ENCODE data around the gene PDGFC. TPM values are rescaled to one million over a fixed set of nuclear protein-coding genes. Genes with fewer than 3 reads are reported as not detected.
"Not testable (repeated sequence)": the region's sequence is repeated elsewhere in the genome, so short reads cannot be mapped to it uniquely, and the experiment has no call there.

Gene PDGFC
- total RNA-seq, 1 experiment from 2014 or later = 5.3 TPM

- TF ChIP-seq, protein P1, sequence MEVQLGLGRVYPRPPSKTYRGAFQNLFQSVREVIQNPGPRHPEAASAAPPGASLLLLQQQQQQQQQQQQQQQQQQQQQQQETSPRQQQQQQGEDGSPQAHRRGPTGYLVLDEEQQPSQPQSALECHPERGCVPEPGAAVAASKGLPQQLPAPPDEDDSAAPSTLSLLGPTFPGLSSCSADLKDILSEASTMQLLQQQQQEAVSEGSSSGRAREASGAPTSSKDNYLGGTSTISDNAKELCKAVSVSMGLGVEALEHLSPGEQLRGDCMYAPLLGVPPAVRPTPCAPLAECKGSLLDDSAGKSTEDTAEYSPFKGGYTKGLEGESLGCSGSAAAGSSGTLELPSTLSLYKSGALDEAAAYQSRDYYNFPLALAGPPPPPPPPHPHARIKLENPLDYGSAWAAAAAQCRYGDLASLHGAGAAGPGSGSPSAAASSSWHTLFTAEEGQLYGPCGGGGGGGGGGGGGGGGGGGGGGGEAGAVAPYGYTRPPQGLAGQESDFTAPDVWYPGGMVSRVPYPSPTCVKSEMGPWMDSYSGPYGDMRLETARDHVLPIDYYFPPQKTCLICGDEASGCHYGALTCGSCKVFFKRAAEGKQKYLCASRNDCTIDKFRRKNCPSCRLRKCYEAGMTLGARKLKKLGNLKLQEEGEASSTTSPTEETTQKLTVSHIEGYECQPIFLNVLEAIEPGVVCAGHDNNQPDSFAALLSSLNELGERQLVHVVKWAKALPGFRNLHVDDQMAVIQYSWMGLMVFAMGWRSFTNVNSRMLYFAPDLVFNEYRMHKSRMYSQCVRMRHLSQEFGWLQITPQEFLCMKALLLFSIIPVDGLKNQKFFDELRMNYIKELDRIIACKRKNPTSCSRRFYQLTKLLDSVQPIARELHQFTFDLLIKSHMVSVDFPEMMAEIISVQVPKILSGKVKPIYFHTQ (CRISPR knock-in tag; IDR thresholded peaks at IDR 0.05) = no peak
- TF ChIP-seq EMX1 (CRISPR knock-in tag; IDR thresholded peaks at IDR 0.05) (no peak), ZNF281 (CRISPR knock-in tag; IDR thresholded peaks at IDR 0.05) (no peak), SOX15 (CRISPR knock-in tag; IDR thresholded peaks at IDR 0.05) (no peak)
- TF ChIP-seq, protein P2, sequence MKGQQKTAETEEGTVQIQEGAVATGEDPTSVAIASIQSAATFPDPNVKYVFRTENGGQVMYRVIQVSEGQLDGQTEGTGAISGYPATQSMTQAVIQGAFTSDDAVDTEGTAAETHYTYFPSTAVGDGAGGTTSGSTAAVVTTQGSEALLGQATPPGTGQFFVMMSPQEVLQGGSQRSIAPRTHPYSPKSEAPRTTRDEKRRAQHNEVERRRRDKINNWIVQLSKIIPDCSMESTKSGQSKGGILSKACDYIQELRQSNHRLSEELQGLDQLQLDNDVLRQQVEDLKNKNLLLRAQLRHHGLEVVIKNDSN (CRISPR knock-in tag; IDR thresholded peaks at IDR 0.05) = no peak
- TF ChIP-seq, protein P3, sequence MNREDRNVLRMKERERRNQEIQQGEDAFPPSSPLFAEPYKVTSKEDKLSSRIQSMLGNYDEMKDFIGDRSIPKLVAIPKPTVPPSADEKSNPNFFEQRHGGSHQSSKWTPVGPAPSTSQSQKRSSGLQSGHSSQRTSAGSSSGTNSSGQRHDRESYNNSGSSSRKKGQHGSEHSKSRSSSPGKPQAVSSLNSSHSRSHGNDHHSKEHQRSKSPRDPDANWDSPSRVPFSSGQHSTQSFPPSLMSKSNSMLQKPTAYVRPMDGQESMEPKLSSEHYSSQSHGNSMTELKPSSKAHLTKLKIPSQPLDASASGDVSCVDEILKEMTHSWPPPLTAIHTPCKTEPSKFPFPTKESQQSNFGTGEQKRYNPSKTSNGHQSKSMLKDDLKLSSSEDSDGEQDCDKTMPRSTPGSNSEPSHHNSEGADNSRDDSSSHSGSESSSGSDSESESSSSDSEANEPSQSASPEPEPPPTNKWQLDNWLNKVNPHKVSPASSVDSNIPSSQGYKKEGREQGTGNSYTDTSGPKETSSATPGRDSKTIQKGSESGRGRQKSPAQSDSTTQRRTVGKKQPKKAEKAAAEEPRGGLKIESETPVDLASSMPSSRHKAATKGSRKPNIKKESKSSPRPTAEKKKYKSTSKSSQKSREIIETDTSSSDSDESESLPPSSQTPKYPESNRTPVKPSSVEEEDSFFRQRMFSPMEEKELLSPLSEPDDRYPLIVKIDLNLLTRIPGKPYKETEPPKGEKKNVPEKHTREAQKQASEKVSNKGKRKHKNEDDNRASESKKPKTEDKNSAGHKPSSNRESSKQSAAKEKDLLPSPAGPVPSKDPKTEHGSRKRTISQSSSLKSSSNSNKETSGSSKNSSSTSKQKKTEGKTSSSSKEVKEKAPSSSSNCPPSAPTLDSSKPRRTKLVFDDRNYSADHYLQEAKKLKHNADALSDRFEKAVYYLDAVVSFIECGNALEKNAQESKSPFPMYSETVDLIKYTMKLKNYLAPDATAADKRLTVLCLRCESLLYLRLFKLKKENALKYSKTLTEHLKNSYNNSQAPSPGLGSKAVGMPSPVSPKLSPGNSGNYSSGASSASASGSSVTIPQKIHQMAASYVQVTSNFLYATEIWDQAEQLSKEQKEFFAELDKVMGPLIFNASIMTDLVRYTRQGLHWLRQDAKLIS (CRISPR knock-in tag; IDR thresholded peaks at IDR 0.05; ENCODE audit: borderline replicate concordance) = no peak
Measured at GRCh38 chr4:156934259-156934635, 37.4 kb downstream of the PDGFC start (continued).

DNA sequence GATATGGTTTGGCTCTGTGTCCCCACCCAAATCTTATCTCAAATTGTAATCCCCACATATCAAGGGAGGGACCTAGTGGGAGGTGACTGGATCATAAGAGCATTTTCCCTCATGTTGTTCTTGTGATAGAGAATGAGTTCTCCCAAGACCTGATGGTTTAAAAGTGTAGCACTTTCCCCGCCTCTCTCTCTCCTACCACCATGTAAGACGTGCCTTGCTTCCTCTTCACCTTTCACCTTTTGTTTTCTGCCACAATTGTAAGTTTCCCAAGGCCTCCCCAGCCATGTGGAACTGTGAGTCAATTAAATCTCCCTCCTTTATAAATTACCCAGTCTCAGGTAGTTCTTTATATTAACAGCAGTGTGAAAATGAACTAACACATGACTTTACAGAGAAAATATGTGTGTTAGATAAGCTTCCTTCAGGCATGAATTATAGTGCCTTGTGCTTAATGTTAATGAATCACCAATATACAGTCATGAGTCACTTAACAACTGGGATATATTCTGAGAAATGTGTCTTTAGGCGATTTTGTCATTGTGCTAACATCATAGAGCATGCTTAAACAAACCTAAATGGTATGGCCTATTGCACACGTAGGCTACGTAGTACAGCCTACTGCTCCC is 37.9 kb downstream of the PDGFC start:
- H3K9me3 Mint-ChIP-seq = peaks cover 9% of the 10 kb centered on the region
- ATAC-seq (no peak), DNase-seq (ENCODE audit: low spot score) (no peak)
- ChIA-PET POLR2A (no interaction called here), CTCF (no interaction called here)
- 0 out of 2 replicates have a peak, but pooled peaks cover 3% of the 10 kb centered on the region for H3K4me1 Mint-ChIP-seq
- TF ChIP-seq HMGA2 (CRISPR knock-in tag; IDR thresholded peaks at IDR 0.05) (no peak), ZNF281 (CRISPR knock-in tag; IDR thresholded peaks at IDR 0.05) (no peak), GTF2I (CRISPR knock-in tag; conservative IDR thresholded peaks at IDR 0.05) (no peak), CBFB (CRISPR knock-in tag; IDR thresholded peaks at IDR 0.05; ENCODE audit: low read depth) (no peak), ZBTB43 (CRISPR knock-in tag; IDR thresholded peaks at IDR 0.05) (no peak), ZNF232 (CRISPR knock-in tag; IDR thresholded peaks at IDR 0.05) (no peak), HMGXB4 (CRISPR knock-in tag; IDR thresholded peaks at IDR 0.05) (no peak), PREB (CRISPR knock-in tag; IDR thresholded peaks at IDR 0.05; ENCODE audit: borderline replicate concordance) (no peak)
- TF ChIP-seq, protein P4, sequence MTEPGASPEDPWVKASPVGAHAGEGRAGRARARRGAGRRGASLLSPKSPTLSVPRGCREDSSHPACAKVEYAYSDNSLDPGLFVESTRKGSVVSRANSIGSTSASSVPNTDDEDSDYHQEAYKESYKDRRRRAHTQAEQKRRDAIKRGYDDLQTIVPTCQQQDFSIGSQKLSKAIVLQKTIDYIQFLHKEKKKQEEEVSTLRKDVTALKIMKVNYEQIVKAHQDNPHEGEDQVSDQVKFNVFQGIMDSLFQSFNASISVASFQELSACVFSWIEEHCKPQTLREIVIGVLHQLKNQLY (CRISPR knock-in tag; IDR thresholded peaks at IDR 0.05) = no peak
- H3K4me3 Mint-ChIP-seq = no peak overlapping the region
- H3K36me3 Mint-ChIP-seq = no peaks in the 10 kb centered on the region
- H3K27me3 Mint-ChIP-seq (ENCODE audit: low read depth) = no peaks in the 10 kb centered on the region
- H3K27ac Mint-ChIP-seq = no peak overlapping the region

DNA sequence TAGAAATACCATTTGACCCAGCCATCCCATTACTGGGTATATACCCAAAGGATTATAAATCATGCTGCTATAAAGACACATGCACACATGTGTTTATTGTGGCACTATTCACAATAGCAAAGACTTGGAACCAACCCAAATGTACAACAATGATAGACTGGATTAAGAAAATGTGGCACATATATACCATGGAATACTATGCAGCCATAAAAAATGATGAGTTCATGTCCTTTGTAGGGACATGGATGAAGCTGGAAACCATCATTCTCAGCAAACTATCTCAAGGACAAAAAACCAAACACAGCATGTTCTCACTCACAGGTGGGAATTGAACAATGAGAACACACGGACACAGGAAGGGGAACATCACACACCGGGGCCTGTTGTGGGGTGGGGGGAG is 39.2 kb downstream of the PDGFC start:
- DNase-seq (ENCODE audit: low spot score); H3K36me3 Mint-ChIP-seq; H3K4me3 Mint-ChIP-seq; H3K4me1 Mint-ChIP-seq; H3K27me3 Mint-ChIP-seq (ENCODE audit: low read depth); H3K27ac Mint-ChIP-seq; ATAC-seq; POLR2A ChIA-PET; CTCF ChIA-PET: not testable (repeated sequence)
- peaks cover 14% of the 10 kb centered on the region for H3K9me3 Mint-ChIP-seq

Measured in WTC11 (cell line).